Natural killer cell (primary cell): ENCODE results near the gene ASTN2. TPM values are rescaled to one million over a fixed set of nuclear protein-coding genes. Genes with fewer than 3 reads are reported as not detected.

Experiments used
- ATAC-seq, 3 donors: fragments of 150-1000 bp in 2 of 3; fragments of 200-7000 bp in 1 of 3; cut with Tn5 transposase; 1 replicate in 1 of 3; 2 replicates in 2 of 3; pipeline ENCODE4 v1.10.0; 2021; ENCODE audit warnings: mild to moderate bottlenecking in 2 of 3, moderate library complexity in 2 of 3
- DNase-seq, 2 donors: peaks; one replicate each; pipeline versions ENCODE4 v3.0.0 to v3.0.0-alpha.2; 2013 to 2021; ENCODE audit warnings: mixed read lengths in 1 of 2
- H3K27ac ChIP-seq: one replicate; pipeline ENCODE4 v1.5.1; 2013; ENCODE audit warnings: mild to moderate bottlenecking, low read length
- H3K27me3 ChIP-seq: one replicate; pipeline ENCODE4 v1.6.1; 2013; ENCODE audit warnings: low read length; ENCODE audit not compliant: control insufficient read depth, insufficient read depth
- H3K36me3 ChIP-seq: one replicate; pipeline ENCODE4 v1.6.1; 2013; ENCODE audit warnings: low read length; ENCODE audit not compliant: control insufficient read depth, insufficient read depth
- H3K4me1 ChIP-seq: one replicate; pipeline ENCODE4 v1.6.1; 2013; ENCODE audit warnings: low read length; ENCODE audit not compliant: control insufficient read depth, insufficient read depth
- H3K4me3 ChIP-seq: one replicate; pipeline ENCODE4 v1.5.1; 2013; ENCODE audit warnings: low read length
- H3K9me3 ChIP-seq: one replicate; pipeline ENCODE4 v1.6.1; 2013; ENCODE audit warnings: low read length; ENCODE audit not compliant: control insufficient read depth, insufficient read depth
- H3K27ac Mint-ChIP-seq, 2 donors: one replicate each; pipeline ENCODE4 v1.8.0; 2022; ENCODE audit warnings: mild to moderate bottlenecking in 2 of 2, mixed read lengths in 2 of 2, moderate library complexity in 1 of 2
- H3K27me3 Mint-ChIP-seq, 2 donors: one replicate each; pipeline ENCODE4 v1.8.0; 2022; ENCODE audit warnings: low read depth in 2 of 2, mixed read lengths in 2 of 2
- H3K36me3 Mint-ChIP-seq: one replicate; pipeline ENCODE4 v1.8.0; 2022; ENCODE audit warnings: mixed read lengths
- H3K4me1 Mint-ChIP-seq, 2 donors: one replicate each; pipeline ENCODE4 v1.8.0; 2022; ENCODE audit warnings: mixed read lengths in 2 of 2
- H3K4me3 Mint-ChIP-seq: one replicate; pipeline ENCODE4 v1.8.0; 2022; ENCODE audit warnings: mild to moderate bottlenecking, moderate library complexity, mixed read lengths
- H3K9me3 Mint-ChIP-seq, 2 donors: one replicate each; pipeline ENCODE4 v1.8.0; 2022; ENCODE audit warnings: mixed read lengths in 2 of 2
- CTCF ChIP-seq: fragments of 200-600 bp; IDR thresholded peaks from one replicate; pipeline ENCODE4 v1.8.0; 2022; ENCODE audit warnings: antibody characterized with exemption
- WGBS: methylation state at CpG from one replicate; pipeline ENCODE4 v1.1.7; 2013; ENCODE audit warnings: missing lambda C conversion rate; ENCODE audit not compliant: insufficient coverage; 5-methylcytosine and 5-hydroxymethylcytosine counted together
- intact Hi-C: fragments of 100-400 bp; cut with micrococcal nuclease; formaldehyde crosslinking; loops from one replicate; pipeline ENCODE4 v1.14.2; 2022
- total RNA-seq, 4 donors: library from RNA; stranded (reverse); fragments of 120-200 nt in 1 of 4; gene quantifications; one replicate each; pipeline versions ENCODE4 v1.2.3 to v1.2.4, GENCODE V29; 2013 to 2022

ASTN2 gene
- total RNA-seq, 3 donors from 2014 or later (not counting 1 experiment from before 2014, with no cell fraction given) = 3.0 to 3.5 (median 3.2) TPM

DNA sequence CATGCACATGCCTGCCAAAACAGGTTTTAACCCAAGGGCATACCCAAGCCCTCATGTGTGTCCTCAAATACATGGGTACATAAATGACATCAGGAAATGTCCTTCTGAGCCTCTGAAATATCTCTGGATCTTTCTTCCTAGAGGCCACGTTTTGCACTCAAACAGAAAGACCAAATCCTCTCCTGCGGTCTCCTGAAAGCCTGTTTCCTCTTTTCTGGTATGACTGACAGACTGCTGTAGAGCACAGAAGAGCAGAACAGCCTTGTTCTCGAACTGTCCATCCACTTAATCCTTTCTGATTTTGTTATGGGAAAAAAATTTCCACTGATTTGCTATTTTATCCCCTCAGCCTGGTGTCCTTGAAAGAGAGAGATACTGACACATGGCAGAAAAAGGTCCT lies 107.2 kb downstream of the ASTN2 start:
- Mint-ChIP-seq H3K27me3 (no peaks in the 10 kb centered on the region), H3K36me3 (no peaks in the 10 kb centered on the region), H3K9me3 (peaks cover 2 to 3% of the 10 kb centered on the region in 2 donors), H3K4me3 (no peak overlapping the region), H3K4me1 (no peaks in the 10 kb centered on the region), H3K27ac (no peak overlapping the region)
- intact Hi-C loops = no loop called here
- WGBS = 7% methylated on average over 3 of the region's 3 CpGs
- no peak overlapping the region for H3K27ac ChIP-seq
- no peaks in the 10 kb centered on the region for H3K4me1 ChIP-seq
- no peak overlapping the region for H3K4me3 ChIP-seq
- ATAC-seq (no peak), DNase-seq (no peak)
- no peaks in the 10 kb centered on the region for H3K9me3 ChIP-seq
- no peaks in the 10 kb centered on the region for H3K36me3 ChIP-seq
- H3K27me3 ChIP-seq = no peaks in the 10 kb centered on the region
- TF ChIP-seq CTCF = no peak

GRCh38 chr9:117306032-117306431 lies 108.8 kb downstream of the ASTN2 start:
- DNase-seq = no peak
- H3K27me3 ChIP-seq = no peaks in the 10 kb centered on the region
- no peaks in the 10 kb centered on the region for H3K4me1 ChIP-seq
- intact Hi-C loops = no loop called here
- Mint-ChIP-seq H3K36me3 (no peaks in the 10 kb centered on the region), H3K27ac (no peak overlapping the region), H3K9me3 (peaks cover 2 to 3% of the 10 kb centered on the region in 2 donors), H3K4me1 (no peaks in the 10 kb centered on the region), H3K4me3 (no peak overlapping the region), H3K27me3 (no peaks in the 10 kb centered on the region)
- H3K27ac ChIP-seq = no peak overlapping the region
- ATAC-seq = no peak
- no peak for TF ChIP-seq CTCF
- H3K36me3 ChIP-seq = no peaks in the 10 kb centered on the region
- 84% methylated on average over 3 of the region's 3 CpGs for WGBS
- no peaks in the 10 kb centered on the region for H3K9me3 ChIP-seq
- H3K4me3 ChIP-seq = no peak overlapping the region

DNA sequence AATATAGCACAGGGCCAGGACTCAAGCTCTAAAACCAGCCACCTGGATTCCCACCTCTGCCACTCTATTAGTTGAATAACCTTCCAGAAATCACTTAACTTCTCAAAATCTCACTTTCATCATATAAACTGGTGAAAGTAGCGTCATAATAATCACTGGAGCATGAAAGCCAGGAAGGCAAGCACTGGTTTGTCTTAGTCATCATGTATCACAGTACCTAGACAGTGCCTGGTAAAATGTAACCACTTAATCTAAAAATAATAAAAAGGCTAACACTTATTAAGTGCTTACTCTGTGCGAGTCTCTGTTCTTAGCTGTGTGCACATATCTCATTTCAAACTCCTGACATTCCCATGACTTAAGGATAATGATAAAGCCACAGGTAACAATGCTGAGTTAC lies 109.4 kb downstream of the ASTN2 start:
- H3K4me1 Mint-ChIP-seq = no peaks in the 10 kb centered on the region

More for the DNA sequence above, 109.4 kb downstream of the ASTN2 start:
- no peaks in the 10 kb centered on the region for H3K9me3 ChIP-seq
- ATAC-seq (no peak), DNase-seq (no peak)
- H3K4me1 ChIP-seq = no peaks in the 10 kb centered on the region
- no peaks in the 10 kb centered on the region for H3K36me3 ChIP-seq
- H3K27me3 Mint-ChIP-seq = no peaks in the 10 kb centered on the region
- H3K36me3 Mint-ChIP-seq = no peaks in the 10 kb centered on the region
- no peak overlapping the region for H3K4me3 Mint-ChIP-seq
- H3K27ac Mint-ChIP-seq = no peak overlapping the region
- intact Hi-C loops = no loop called here
- WGBS = 87% methylated on average over 2 of the region's 2 CpGs
- no peak for TF ChIP-seq CTCF
- no peak overlapping the region for H3K27ac ChIP-seq
- no peak overlapping the region for H3K4me3 ChIP-seq
- H3K27me3 ChIP-seq = no peaks in the 10 kb centered on the region
- H3K9me3 Mint-ChIP-seq = peaks cover 0 to 2% of the 10 kb centered on the region in 2 donors
